B cell (primary cell): ENCODE results near the gene MDGA2.

ENCODE experiments used
- EZH2 ChIP-seq: IDR thresholded peaks from 2 replicates; pipeline ENCODE4 v1.6.1; 2012; ENCODE audit warnings: borderline replicate concordance, low read depth, mild to moderate bottlenecking, moderate library complexity, low read length; ENCODE audit not compliant: insufficient read depth, poor library complexity, severe bottlenecking
- TF ChIP-seq, protein P1 (sequence below): fragments of 200-600 bp; IDR thresholded peaks from one replicate; pipeline ENCODE4 v1.8.0; 2022; ENCODE audit warnings: antibody characterized with exemption, mild to moderate bottlenecking

DNA sequence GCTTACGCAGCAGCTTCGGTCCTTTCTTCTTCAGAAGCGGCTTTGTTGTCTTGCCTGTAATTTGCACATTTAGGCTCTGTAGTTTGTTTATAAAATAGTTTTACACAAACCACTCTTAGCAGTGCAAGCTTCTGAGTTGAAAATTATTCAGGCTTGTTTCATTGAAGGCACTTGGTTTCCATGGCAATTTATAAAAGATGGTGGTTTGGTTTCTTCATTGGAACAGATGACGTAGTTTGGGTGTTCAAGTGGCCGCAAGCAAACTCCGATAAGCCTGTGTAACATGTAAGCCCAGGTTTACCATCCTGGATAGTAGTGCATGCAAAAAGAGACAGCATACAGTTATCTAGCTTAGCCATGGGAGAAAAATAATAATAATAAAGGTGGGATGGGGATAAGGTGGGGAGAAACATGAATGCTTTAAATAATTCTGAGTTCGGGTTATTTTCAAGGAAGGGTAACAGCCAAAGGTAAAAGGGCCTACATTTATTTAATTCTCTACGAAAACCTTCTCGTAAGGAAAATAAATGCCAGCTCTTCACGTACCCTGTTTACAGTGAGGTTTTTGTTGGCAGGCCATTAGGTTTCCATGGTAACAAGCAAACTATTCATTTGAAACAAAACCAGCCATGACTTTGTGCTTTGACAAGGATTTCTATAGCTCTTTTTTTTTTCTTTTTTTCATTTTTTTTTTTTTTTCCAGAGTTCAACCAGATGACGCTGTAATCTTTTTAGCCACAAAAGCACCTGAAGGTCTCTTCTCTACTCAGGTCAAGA is 834.3 kb downstream of the MDGA2 start:
- TF ChIP-seq, protein P1, sequence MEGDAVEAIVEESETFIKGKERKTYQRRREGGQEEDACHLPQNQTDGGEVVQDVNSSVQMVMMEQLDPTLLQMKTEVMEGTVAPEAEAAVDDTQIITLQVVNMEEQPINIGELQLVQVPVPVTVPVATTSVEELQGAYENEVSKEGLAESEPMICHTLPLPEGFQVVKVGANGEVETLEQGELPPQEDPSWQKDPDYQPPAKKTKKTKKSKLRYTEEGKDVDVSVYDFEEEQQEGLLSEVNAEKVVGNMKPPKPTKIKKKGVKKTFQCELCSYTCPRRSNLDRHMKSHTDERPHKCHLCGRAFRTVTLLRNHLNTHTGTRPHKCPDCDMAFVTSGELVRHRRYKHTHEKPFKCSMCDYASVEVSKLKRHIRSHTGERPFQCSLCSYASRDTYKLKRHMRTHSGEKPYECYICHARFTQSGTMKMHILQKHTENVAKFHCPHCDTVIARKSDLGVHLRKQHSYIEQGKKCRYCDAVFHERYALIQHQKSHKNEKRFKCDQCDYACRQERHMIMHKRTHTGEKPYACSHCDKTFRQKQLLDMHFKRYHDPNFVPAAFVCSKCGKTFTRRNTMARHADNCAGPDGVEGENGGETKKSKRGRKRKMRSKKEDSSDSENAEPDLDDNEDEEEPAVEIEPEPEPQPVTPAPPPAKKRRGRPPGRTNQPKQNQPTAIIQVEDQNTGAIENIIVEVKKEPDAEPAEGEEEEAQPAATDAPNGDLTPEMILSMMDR, result no peak
- no peak for TF ChIP-seq EZH2
